ENCODE measurements around the gene GIPC1. TPM values are rescaled to one million over a fixed set of nuclear protein-coding genes. Genes with fewer than 3 reads are reported as not detected.
A peak's percentile ranks its signal among the peaks of the same experiment; 100 is the strongest.

GIPC1 gene
- total RNA-seq, 4 donors from 2014 or later: 14.1 to 70.0 (median 36.3) TPM

DNA sequence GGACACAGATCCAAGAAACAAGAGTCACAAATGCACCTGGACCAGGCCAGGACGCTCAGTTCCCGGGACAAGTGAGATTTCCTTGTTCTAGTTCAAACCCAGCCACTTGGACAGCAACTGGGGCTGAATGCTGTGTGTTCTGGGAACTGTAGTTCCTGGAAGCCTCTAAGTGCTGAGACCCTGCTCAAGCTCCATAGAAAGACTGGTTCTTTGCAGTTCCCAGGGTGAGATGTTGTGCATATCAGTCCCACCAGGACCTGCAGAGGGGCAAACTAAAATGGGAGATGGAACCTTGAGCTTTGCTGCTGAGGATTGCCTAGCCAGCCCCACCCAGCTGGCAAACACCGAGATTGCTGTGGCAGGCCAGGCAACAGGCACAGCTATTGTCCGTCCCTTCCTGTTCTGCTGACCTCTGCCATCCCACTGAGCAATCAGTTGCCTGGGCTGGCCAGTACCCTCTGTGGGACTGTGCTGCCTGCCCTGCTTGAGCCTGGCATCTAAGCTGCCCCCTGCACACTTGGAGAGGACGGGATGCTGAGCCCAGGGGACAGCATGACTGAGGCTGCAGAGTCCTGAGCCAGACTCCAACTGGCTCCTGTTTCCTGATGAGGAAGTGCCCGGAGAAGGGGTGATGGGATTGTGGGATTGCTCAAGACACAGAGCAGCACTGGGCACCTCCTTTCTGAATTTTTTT, 1.4 kb upstream of the GIPC1 start:
- Histone ChIP-seq H3K4me3 (no peak overlapping the region), H3K36me3 (no peaks in the 10 kb centered on the region), H3K27ac (peak overlapping the region in 1 of 2 donors; percentile 80), H3K27me3 (no peaks in the 10 kb centered on the region), H3K9me3 (no peaks in the 10 kb centered on the region), H3K4me1 (peaks cover 0 to 4% of the 10 kb centered on the region in 2 donors)
- intact Hi-C loops (cut with DNase I; ENCODE audit: low total_unique reads): no loop called here
- no peak for DNase-seq
- no peak for TF ChIP-seq POLR2A (IDR thresholded peaks at IDR 0.05)
- TF ChIP-seq, protein P1, sequence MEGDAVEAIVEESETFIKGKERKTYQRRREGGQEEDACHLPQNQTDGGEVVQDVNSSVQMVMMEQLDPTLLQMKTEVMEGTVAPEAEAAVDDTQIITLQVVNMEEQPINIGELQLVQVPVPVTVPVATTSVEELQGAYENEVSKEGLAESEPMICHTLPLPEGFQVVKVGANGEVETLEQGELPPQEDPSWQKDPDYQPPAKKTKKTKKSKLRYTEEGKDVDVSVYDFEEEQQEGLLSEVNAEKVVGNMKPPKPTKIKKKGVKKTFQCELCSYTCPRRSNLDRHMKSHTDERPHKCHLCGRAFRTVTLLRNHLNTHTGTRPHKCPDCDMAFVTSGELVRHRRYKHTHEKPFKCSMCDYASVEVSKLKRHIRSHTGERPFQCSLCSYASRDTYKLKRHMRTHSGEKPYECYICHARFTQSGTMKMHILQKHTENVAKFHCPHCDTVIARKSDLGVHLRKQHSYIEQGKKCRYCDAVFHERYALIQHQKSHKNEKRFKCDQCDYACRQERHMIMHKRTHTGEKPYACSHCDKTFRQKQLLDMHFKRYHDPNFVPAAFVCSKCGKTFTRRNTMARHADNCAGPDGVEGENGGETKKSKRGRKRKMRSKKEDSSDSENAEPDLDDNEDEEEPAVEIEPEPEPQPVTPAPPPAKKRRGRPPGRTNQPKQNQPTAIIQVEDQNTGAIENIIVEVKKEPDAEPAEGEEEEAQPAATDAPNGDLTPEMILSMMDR (IDR thresholded peaks at IDR 0.05): no peak

GRCh38 chr19:14496834-14497227, 904 bp upstream of the GIPC1 start:
- TF ChIP-seq POLR2A (IDR thresholded peaks at IDR 0.05): no peak
- TF ChIP-seq, protein P1 (IDR thresholded peaks at IDR 0.05): no peak
- Histone ChIP-seq H3K4me1 (peaks cover 0 to 4% of the 10 kb centered on the region in 2 donors), H3K36me3 (no peaks in the 10 kb centered on the region), H3K9me3 (no peaks in the 10 kb centered on the region), H3K4me3 (peak overlapping the region; percentile 65 to 99), H3K27ac (peak overlapping the region; percentile 63 to 80), H3K27me3 (no peaks in the 10 kb centered on the region)
- no peak for DNase-seq
- intact Hi-C loops (cut with DNase I; ENCODE audit: low total_unique reads): no loop called here

DNA sequence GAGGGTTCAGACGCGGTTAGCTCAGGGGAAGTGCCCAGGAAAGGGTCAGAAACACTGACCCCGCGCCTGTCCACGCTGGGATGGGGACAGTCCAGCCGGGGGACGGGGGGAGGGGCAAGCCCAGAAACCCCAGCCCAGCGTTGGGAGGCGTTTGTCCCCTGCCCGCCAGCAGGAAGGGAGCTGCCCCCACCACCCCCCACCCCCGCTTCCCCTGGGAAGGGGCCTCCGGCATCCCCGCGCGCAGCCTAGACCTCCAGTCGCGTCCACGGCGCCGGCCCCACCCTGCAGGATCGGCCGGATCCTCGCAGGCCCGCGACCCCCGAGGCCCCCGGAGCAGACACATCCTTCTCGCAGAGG, 277 bp downstream of the GIPC1 start:
- TF ChIP-seq, protein P1 (IDR thresholded peaks at IDR 0.05): no peak
- no peak for TF ChIP-seq POLR2A (IDR thresholded peaks at IDR 0.05)
- no peak for DNase-seq
- intact Hi-C loops (cut with DNase I; ENCODE audit: low total_unique reads): no loop called here
- Histone ChIP-seq H3K9me3 (no peaks in the 10 kb centered on the region), H3K36me3 (no peaks in the 10 kb centered on the region), H3K27ac (peak overlapping the region; percentile 65 to 80), H3K4me3 (peak overlapping the region; percentile 65 to 99), H3K4me1 (peaks cover 0 to 4% of the 10 kb centered on the region in 2 donors), H3K27me3 (no peaks in the 10 kb centered on the region)

DNA sequence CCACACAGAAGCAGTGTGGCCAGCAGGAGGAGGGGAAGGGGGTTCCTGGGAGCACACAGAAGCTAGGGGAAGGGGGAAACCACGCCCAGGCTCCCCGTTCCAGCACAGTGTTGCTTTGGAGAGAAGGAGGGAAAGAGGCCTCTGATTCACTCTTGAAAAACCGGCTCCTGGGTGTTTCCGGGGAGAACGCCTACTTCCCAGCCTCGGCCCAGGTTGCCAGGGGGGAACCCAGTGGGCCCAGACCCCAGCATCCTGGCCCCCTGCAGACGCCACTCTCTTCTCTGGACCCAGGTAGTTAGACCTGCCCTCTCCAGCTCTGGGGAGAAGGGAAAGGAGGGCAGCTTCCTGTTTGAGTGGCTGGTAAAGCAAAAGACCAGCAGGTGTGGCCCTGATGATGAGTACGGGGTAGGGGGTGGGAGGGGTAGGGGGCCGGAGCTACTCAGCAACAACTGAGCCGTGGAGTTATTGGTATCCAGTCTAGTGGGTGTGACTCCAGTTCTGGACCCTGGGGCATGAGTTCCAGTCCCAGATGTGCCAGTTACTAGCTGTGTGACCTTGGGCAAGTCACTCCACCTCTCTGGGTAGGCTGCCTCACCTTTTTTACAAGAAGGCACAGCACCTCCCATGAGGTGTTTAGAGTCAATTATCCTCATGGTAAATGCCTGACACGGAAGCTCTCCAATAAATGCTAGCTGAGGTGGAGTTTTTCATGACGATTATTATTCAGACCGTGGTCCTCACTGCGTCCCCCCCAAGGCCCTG, 836 bp downstream of the GIPC1 start:
- TF ChIP-seq, protein P1 (IDR thresholded peaks at IDR 0.05): no peak
- TF ChIP-seq POLR2A (IDR thresholded peaks at IDR 0.05): no peak
- H3K27me3 ChIP-seq: no peaks in the 10 kb centered on the region
- no peak for DNase-seq
- H3K4me3 ChIP-seq: peak overlapping the region; percentile 65 to 99
- no peaks in the 10 kb centered on the region for H3K36me3 ChIP-seq
- peak overlapping the region; percentile 65 to 80 for H3K27ac ChIP-seq
- H3K4me1 ChIP-seq: peaks cover 0 to 4% of the 10 kb centered on the region in 2 donors
- intact Hi-C loops (cut with DNase I; ENCODE audit: low total_unique reads): no loop called here
- no peaks in the 10 kb centered on the region for H3K9me3 ChIP-seq

DNA sequence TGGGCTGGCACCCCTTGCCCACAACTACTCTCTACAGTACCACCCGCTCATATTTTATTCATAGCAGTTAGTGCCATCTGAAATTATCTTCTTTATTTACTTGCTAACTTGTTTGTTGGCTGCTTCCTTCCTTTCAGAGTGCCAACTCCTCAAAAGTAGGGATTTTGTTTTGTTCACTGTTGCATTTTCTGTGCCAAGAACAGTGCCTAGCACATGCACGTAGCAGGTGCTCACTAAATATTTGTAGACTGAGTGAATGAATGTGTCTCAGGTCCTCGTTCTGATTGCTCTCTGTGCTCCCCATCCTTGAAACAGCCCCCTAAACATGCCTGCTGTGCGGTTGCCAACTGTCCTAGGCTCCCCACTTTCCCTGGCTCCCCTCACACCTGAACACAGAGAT, 1.5 kb downstream of the GIPC1 start:
- no peak for TF ChIP-seq POLR2A (IDR thresholded peaks at IDR 0.05)
- TF ChIP-seq, protein P1 (IDR thresholded peaks at IDR 0.05): no peak
- Histone ChIP-seq H3K4me1 (peaks cover 0 to 4% of the 10 kb centered on the region in 2 donors), H3K4me3 (no peak overlapping the region), H3K9me3 (no peaks in the 10 kb centered on the region), H3K36me3 (no peaks in the 10 kb centered on the region), H3K27me3 (no peaks in the 10 kb centered on the region), H3K27ac (peak overlapping the region in 1 of 2 donors; percentile 65)
- DNase-seq: no peak
- intact Hi-C loops (cut with DNase I; ENCODE audit: low total_unique reads): no loop called here
